Mesenchymal stem cell (in vitro differentiated cells and primary cell): ENCODE data around the gene FA2H.

Experiments used
- DNase-seq: peaks from one replicate; pipeline ENCODE4 v3.0.0-alpha.2; 2013
- H2AFZ ChIP-seq: one replicate; pipeline ENCODE4 v1.6.1; 2013; ENCODE audit warnings: low read depth, mild to moderate bottlenecking, control low read depth, inconsistent platforms, low read length, moderate library complexity
- H2AK5ac ChIP-seq: 2 replicates; pipeline ENCODE4 v1.6.1; 2013; ENCODE audit warnings: low read length, moderate library complexity, mild to moderate bottlenecking, inconsistent platforms; ENCODE audit not compliant: severe bottlenecking
- H2BK120ac ChIP-seq: one replicate; pipeline ENCODE4 v1.6.1; 2013; ENCODE audit warnings: low read depth, mild to moderate bottlenecking, inconsistent platforms, low read length, moderate library complexity
- H2BK12ac ChIP-seq, 2 experiments: one replicate each; pipeline ENCODE4 v1.6.1; 2013; ENCODE audit warnings: inconsistent platforms in 2 of 2, low read length in 2 of 2, mild to moderate bottlenecking in 2 of 2, moderate library complexity in 2 of 2, control low read depth in 1 of 2
- H2BK15ac ChIP-seq: one replicate; pipeline ENCODE4 v1.6.1; 2013; ENCODE audit warnings: mild to moderate bottlenecking, low read depth, inconsistent platforms; ENCODE audit not compliant: poor library complexity, severe bottlenecking
- H2BK5ac ChIP-seq: 2 replicates; pipeline ENCODE4 v1.6.1; 2013; ENCODE audit warnings: low read depth, mild to moderate bottlenecking, low read length, control low read depth, inconsistent platforms; ENCODE audit not compliant: poor library complexity, severe bottlenecking
- H3K14ac ChIP-seq, 2 experiments: one replicate each; pipeline ENCODE4 v1.6.1; 2013; ENCODE audit warnings: inconsistent platforms in 2 of 2, low read length in 2 of 2, control low read depth in 1 of 2, mild to moderate bottlenecking in 1 of 2, moderate library complexity in 1 of 2
- H3K18ac ChIP-seq, 2 experiments: one replicate each; pipeline ENCODE4 v1.6.1; 2013; ENCODE audit warnings: inconsistent platforms in 2 of 2, low read length in 2 of 2, control low read depth in 1 of 2, low read depth in 1 of 2, mild to moderate bottlenecking in 1 of 2
- H3K23ac ChIP-seq, 2 experiments: one replicate each; pipeline ENCODE4 v1.6.1; 2013; ENCODE audit warnings: inconsistent platforms in 2 of 2, low read length in 2 of 2, mild to moderate bottlenecking in 2 of 2, moderate library complexity in 2 of 2, control low read depth in 1 of 2
- H3K27ac ChIP-seq: 2 replicates; pipeline ENCODE4 v1.5.1; 2013; ENCODE audit warnings: mild to moderate bottlenecking, moderate library complexity, low read length, control low read depth, inconsistent platforms; ENCODE audit not compliant: poor library complexity, severe bottlenecking
- H3K27me3 ChIP-seq, 2 experiments: 2 replicates each; pipeline versions ENCODE4 v1.6.1 to v1.7.0; 2013; ENCODE audit warnings: low read length in 2 of 2, mild to moderate bottlenecking in 2 of 2, moderate library complexity in 2 of 2, control low read depth in 1 of 2, inconsistent platforms in 1 of 2; ENCODE audit not compliant: control insufficient read depth in 1 of 2, insufficient read depth in 1 of 2
- H3K36me3 ChIP-seq, 2 experiments: 2 replicates each; pipeline versions ENCODE4 v1.6.1 to v1.7.0; 2013; ENCODE audit warnings: low read length in 2 of 2, control low read depth in 1 of 2, inconsistent platforms in 1 of 2, low read depth in 1 of 2, mild to moderate bottlenecking in 1 of 2; ENCODE audit not compliant: insufficient read depth in 2 of 2, control insufficient read depth in 1 of 2
- H3K4ac ChIP-seq, 2 experiments: one replicate each; pipeline ENCODE4 v1.6.1; 2013; ENCODE audit warnings: inconsistent platforms in 2 of 2, low read length in 2 of 2, mild to moderate bottlenecking in 2 of 2, moderate library complexity in 2 of 2, control low read depth in 1 of 2, low read depth in 1 of 2
- H3K4me1 ChIP-seq: 2 replicates; pipeline ENCODE4 v1.6.1; 2013; ENCODE audit warnings: low read depth, low read length, control low read depth; ENCODE audit not compliant: control insufficient read depth, insufficient read depth
- H3K4me2 ChIP-seq: 2 replicates; pipeline ENCODE4 v1.6.1; 2013; ENCODE audit warnings: low read length, mild to moderate bottlenecking, inconsistent platforms; ENCODE audit not compliant: poor library complexity, severe bottlenecking
- H3K4me3 ChIP-seq, 2 experiments: 2 replicates each; pipeline versions ENCODE4 v1.5.1 to v1.7.0; 2013; ENCODE audit warnings: low read length in 2 of 2, mild to moderate bottlenecking in 2 of 2, control low read depth in 1 of 2, low read depth in 1 of 2; ENCODE audit not compliant: insufficient read depth in 1 of 2
- H3K79me1 ChIP-seq: replicated peaks from 2 replicates; pipeline ENCODE4 v1.6.1; 2013; ENCODE audit warnings: mild to moderate bottlenecking, control low read depth, low read length, inconsistent platforms; ENCODE audit not compliant: poor library complexity, severe bottlenecking
- H3K9ac ChIP-seq: 2 replicates; pipeline ENCODE4 v1.7.0; 2013; ENCODE audit warnings: mild to moderate bottlenecking, low read length, moderate library complexity
- H3K9me3 ChIP-seq: 2 replicates; pipeline ENCODE4 v1.7.0; 2013; ENCODE audit warnings: mild to moderate bottlenecking, low read length; ENCODE audit not compliant: control insufficient read depth
- H4K8ac ChIP-seq: one replicate; pipeline ENCODE4 v1.6.1; 2013; ENCODE audit warnings: inconsistent platforms, mild to moderate bottlenecking, low read length, moderate library complexity
- H4K91ac ChIP-seq: one replicate; pipeline ENCODE4 v1.6.1; 2013; ENCODE audit warnings: mild to moderate bottlenecking, low read length, inconsistent platforms
- WGBS: methylation state at CpG from one replicate; pipeline ENCODE4 v1.1.7; 2013; ENCODE audit warnings: mixed read lengths; 5-methylcytosine and 5-hydroxymethylcytosine counted together

The FA2H gene

GRCh38 chr16:74735162-74735452, 39.5 kb downstream of the FA2H start:
- WGBS: 70% methylated on average over 9 of the region's 10 CpGs
- H3K79me1 ChIP-seq: no peaks in the 10 kb centered on the region
- no peak overlapping the region for H4K91ac ChIP-seq
- no peak overlapping the region for H2BK12ac ChIP-seq
- no peak overlapping the region for H3K23ac ChIP-seq
- H2BK15ac ChIP-seq: no peak overlapping the region
- H2AFZ ChIP-seq: no peak overlapping the region
- DNase-seq: no peak
- peak overlapping the region in 1 of 2 experiments; percentile 41 for H3K14ac ChIP-seq
- H3K4me2 ChIP-seq: no peak overlapping the region
- H4K8ac ChIP-seq: no peak overlapping the region
- no peak overlapping the region for H2BK120ac ChIP-seq
- H3K9me3 ChIP-seq: no peaks in the 10 kb centered on the region
- peaks cover 0 to 36% of the 10 kb centered on the region in 2 experiments for H3K27me3 ChIP-seq
- H3K18ac ChIP-seq: no peak overlapping the region
- H3K9ac ChIP-seq: no peak overlapping the region
- H3K36me3 ChIP-seq: no peaks in the 10 kb centered on the region
- H3K4me3 ChIP-seq: no peak overlapping the region
- H3K4me1 ChIP-seq: peaks cover 42% of the 10 kb centered on the region
- no peak overlapping the region for H3K27ac ChIP-seq
- no peak overlapping the region for H3K4ac ChIP-seq
- peak overlapping the region; percentile 56 for H2AK5ac ChIP-seq
- no peak overlapping the region for H2BK5ac ChIP-seq

- H4K91ac ChIP-seq: no peak overlapping the region
- no peak overlapping the region for H3K4ac ChIP-seq
- H2BK12ac ChIP-seq: peak overlapping the region in 1 of 2 experiments; percentile 5
- H2AFZ ChIP-seq: no peak overlapping the region
- H3K4me3 ChIP-seq: no peak overlapping the region
- H3K9ac ChIP-seq: no peak overlapping the region
- H3K4me2 ChIP-seq: peak overlapping the region; percentile 19
- H2BK5ac ChIP-seq: no peak overlapping the region
- H3K36me3 ChIP-seq: no peaks in the 10 kb centered on the region
- WGBS: 68% methylated on average over 19 of the region's 21 CpGs
- peaks cover 0 to 38% of the 10 kb centered on the region in 2 experiments for H3K27me3 ChIP-seq
- no peak overlapping the region for H4K8ac ChIP-seq
- peaks cover 45% of the 10 kb centered on the region for H3K4me1 ChIP-seq
- H3K27ac ChIP-seq: no peak overlapping the region
- no peaks in the 10 kb centered on the region for H3K9me3 ChIP-seq
- H3K14ac ChIP-seq: peak overlapping the region in 1 of 2 experiments; percentile 41
- H2AK5ac ChIP-seq: peak overlapping the region; percentile 56
- H3K18ac ChIP-seq: no peak overlapping the region
- no peak overlapping the region for H2BK120ac ChIP-seq
- no peak overlapping the region for H2BK15ac ChIP-seq
- DNase-seq: no peak
- H3K23ac ChIP-seq: no peak overlapping the region
- H3K79me1 ChIP-seq: no peaks in the 10 kb centered on the region
These were observed 40.1 kb downstream of the FA2H start for GRCh38 chr16:74734361-74735161.

GRCh38 chr16:74732707-74733350, 41.8 kb downstream of the FA2H start:
- H3K4me3 ChIP-seq: no peak overlapping the region
- no peak overlapping the region for H3K4ac ChIP-seq
- H3K9me3 ChIP-seq: no peaks in the 10 kb centered on the region

GRCh38 chr16:74731853-74732477, 42.7 kb downstream of the FA2H start:
- Histone ChIP-seq H2BK12ac (no peak overlapping the region), H3K27me3 (peaks cover 0 to 20% of the 10 kb centered on the region in 2 experiments), H3K4me3 (no peak overlapping the region), H2BK15ac (no peak overlapping the region), H3K4ac (no peak overlapping the region), H4K91ac (no peak overlapping the region), H2AK5ac (no peak overlapping the region), H2AFZ (no peak overlapping the region), H3K23ac (no peak overlapping the region), H3K79me1 (no peaks in the 10 kb centered on the region), H3K4me2 (no peak overlapping the region), H4K8ac (no peak overlapping the region), H3K4me1 (peaks cover 27% of the 10 kb centered on the region), H2BK5ac (no peak overlapping the region), H3K14ac (no peak overlapping the region), H3K9me3 (peaks cover 4% of the 10 kb centered on the region), H3K18ac (no peak overlapping the region), H3K36me3 (no peaks in the 10 kb centered on the region), H3K9ac (no peak overlapping the region), H3K27ac (no peak overlapping the region), H2BK120ac (no peak overlapping the region)
- no peak for DNase-seq
- 94% methylated on average over 7 of the region's 8 CpGs for WGBS

More at GRCh38 chr16:74732707-74733350, 41.8 kb downstream of the FA2H start:
- Histone ChIP-seq H2AK5ac (peak overlapping the region; percentile 17), H3K27ac (no peak overlapping the region), H3K23ac (no peak overlapping the region), H4K91ac (no peak overlapping the region), H3K36me3 (no peaks in the 10 kb centered on the region), H3K79me1 (no peaks in the 10 kb centered on the region), H2BK5ac (no peak overlapping the region), H3K4me2 (no peak overlapping the region), H3K18ac (no peak overlapping the region), H3K4me1 (peaks cover 32% of the 10 kb centered on the region), H3K9ac (no peak overlapping the region), H2BK15ac (no peak overlapping the region), H4K8ac (no peak overlapping the region), H2BK120ac (no peak overlapping the region), H2AFZ (no peak overlapping the region), H2BK12ac (no peak overlapping the region), H3K14ac (no peak overlapping the region), H3K27me3 (peaks cover 0 to 25% of the 10 kb centered on the region in 2 experiments)
- WGBS: 86% methylated on average over 12 of the region's 15 CpGs
- no peak for DNase-seq
